ENCODE results near the gene CBLN4. TPM values are rescaled to one million over a fixed set of nuclear protein-coding genes. Genes with fewer than 3 reads are reported as not detected.

CBLN4 gene
- total RNA-seq, 1 donor from 2014 or later, result 1.2 TPM

GRCh38 chr20:56014998-56015397 lies 9.7 kb upstream of the CBLN4 start:
- no peak for ATAC-seq
- no peak for DNase-seq
- TF ChIP-seq CTCF (IDR thresholded peaks at IDR 0.05), result no peak
- no peaks in the 10 kb centered on the region for H3K27me3 ChIP-seq (ENCODE audit: low read depth)
- no peak overlapping the region for H3K4me3 ChIP-seq
- no peak overlapping the region for H3K27ac ChIP-seq
- intact Hi-C loops (cut with DNase I), result no loop called here
- no peaks in the 10 kb centered on the region for H3K4me1 ChIP-seq
- H3K9me3 ChIP-seq, result no peaks in the 10 kb centered on the region
- H3K36me3 ChIP-seq, result no peaks in the 10 kb centered on the region

DNA sequence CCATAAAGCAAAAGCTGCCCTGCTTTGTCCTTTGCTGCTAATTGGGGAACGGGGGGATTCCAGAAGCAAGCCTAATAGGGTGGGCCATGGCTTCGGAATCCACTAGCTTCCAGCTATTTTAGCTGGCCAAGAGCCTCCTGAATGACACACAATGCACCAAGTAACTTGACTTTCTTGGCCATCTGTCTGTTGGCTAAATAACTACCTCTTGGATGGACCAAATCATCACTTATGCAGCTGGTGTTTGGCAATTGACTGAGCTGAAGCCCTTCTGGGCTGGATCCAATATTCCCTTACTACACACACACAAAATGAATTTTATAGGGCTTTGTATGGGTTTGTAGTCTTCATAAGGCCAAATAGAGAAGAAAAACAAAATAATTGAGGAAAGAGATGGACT lies 8.8 kb upstream of the CBLN4 start:
- no peaks in the 10 kb centered on the region for H3K4me1 ChIP-seq
- no peak overlapping the region for H3K27ac ChIP-seq
- no peaks in the 10 kb centered on the region for H3K9me3 ChIP-seq
- ATAC-seq (no peak), DNase-seq (no peak)
- TF ChIP-seq CTCF (IDR thresholded peaks at IDR 0.05), result no peak
- intact Hi-C loops (cut with DNase I), result no loop called here
- no peaks in the 10 kb centered on the region for H3K27me3 ChIP-seq (ENCODE audit: low read depth)
- no peak overlapping the region for H3K4me3 ChIP-seq
- no peaks in the 10 kb centered on the region for H3K36me3 ChIP-seq

GRCh38 chr20:56004611-56005388 lies 519 bp downstream of the CBLN4 start:
- intact Hi-C loops (cut with DNase I), result no loop called here
- Histone ChIP-seq H3K27me3 (ENCODE audit: low read depth) (peaks cover 63% of the 10 kb centered on the region), H3K9me3 (no peaks in the 10 kb centered on the region), H3K4me3 (no peak overlapping the region), H3K27ac (no peak overlapping the region), H3K4me1 (peaks cover 8% of the 10 kb centered on the region), H3K36me3 (no peaks in the 10 kb centered on the region)
- ATAC-seq (no peak), DNase-seq (no peak)
- TF ChIP-seq CTCF (IDR thresholded peaks at IDR 0.05), result no peak

GRCh38 chr20:56004007-56004406 lies 1.3 kb downstream of the CBLN4 start:
- ATAC-seq (peak; percentile 84 to 91), DNase-seq (peak; percentile 53)
- peaks cover 63% of the 10 kb centered on the region for H3K27me3 ChIP-seq (ENCODE audit: low read depth)
- H3K9me3 ChIP-seq, result no peaks in the 10 kb centered on the region
- intact Hi-C loops (cut with DNase I), result no loop called here
- no peaks in the 10 kb centered on the region for H3K36me3 ChIP-seq
- no peak overlapping the region for H3K27ac ChIP-seq
- H3K4me1 ChIP-seq, result peaks cover 8% of the 10 kb centered on the region
- peak overlapping the region; percentile 0 for H3K4me3 ChIP-seq
- TF ChIP-seq CTCF (IDR thresholded peaks at IDR 0.05), result no peak

DNA sequence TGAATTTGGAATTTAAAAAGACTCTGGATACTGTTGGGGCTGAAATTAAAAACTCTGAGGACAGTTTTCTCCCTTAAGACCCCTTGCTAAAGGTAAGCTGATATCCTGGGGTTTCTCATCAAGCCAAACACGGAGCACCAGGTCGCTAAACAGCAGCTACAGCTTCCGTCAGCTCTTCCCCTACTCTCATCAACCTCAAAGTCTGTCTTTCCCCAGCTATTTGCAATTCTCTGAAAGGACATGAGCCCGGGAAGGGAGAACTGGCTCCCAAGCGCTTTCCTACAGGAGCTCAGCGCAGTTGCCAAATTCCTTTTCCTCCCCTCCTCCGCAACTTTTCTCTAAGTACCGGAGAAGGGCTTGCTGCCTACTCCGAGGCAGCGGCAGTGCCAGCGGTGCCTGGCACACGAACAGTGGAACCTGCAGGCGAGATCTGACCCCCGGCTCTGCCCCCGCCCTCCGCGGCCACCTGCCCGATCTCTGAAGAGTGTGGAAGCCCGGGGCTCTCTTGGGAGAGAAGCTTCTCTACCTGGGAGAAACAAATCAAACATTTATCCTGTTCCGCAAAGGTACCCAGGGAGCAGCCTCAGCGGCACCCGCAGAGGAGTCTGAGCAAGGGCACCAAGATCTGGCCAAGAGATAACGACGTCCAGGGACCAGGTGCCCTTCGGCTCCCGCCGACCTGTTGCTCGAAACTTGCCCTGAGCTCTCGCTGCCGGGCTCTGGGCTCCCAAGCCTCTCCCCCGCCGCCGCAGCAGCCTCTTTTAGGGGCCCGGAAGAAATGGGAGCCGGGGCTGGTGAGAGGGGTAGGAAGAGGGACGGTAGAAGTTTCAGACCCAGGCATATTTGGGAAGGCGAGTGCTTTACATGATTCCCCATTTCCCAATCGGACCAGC lies 2.2 kb downstream of the CBLN4 start:
- peaks cover 8% of the 10 kb centered on the region for H3K4me1 ChIP-seq
- intact Hi-C loops (cut with DNase I), result no loop called here
- peaks cover 62% of the 10 kb centered on the region for H3K27me3 ChIP-seq (ENCODE audit: low read depth)
- H3K27ac ChIP-seq, result no peak overlapping the region
- no peak for TF ChIP-seq CTCF (IDR thresholded peaks at IDR 0.05)
- H3K9me3 ChIP-seq, result no peaks in the 10 kb centered on the region
- DNase-seq (no peak), ATAC-seq (peak; percentile 62 to 68)
- H3K4me3 ChIP-seq, result peak overlapping the region; percentile 11
- no peaks in the 10 kb centered on the region for H3K36me3 ChIP-seq
